AG09319 (cell line): ENCODE results near the gene GRK3.
"Not testable (repeated sequence)": the region's sequence is repeated elsewhere in the genome, so short reads cannot be mapped to it uniquely, and the experiment has no call there.

Experiments
- DNase-seq: peaks from one replicate; pipeline ENCODE4 v3.0.0-alpha.2; 2010; ENCODE audit warnings: low read depth; ENCODE audit errors: extremely low read depth
- TF ChIP-seq, protein P1 (sequence below): IDR thresholded peaks from 2 replicates; pipeline ENCODE4 v1.5.1; 2011; ENCODE audit warnings: low read depth, mild to moderate bottlenecking, inconsistent platforms, low read length, moderate library complexity

The GRK3 gene

DNA sequence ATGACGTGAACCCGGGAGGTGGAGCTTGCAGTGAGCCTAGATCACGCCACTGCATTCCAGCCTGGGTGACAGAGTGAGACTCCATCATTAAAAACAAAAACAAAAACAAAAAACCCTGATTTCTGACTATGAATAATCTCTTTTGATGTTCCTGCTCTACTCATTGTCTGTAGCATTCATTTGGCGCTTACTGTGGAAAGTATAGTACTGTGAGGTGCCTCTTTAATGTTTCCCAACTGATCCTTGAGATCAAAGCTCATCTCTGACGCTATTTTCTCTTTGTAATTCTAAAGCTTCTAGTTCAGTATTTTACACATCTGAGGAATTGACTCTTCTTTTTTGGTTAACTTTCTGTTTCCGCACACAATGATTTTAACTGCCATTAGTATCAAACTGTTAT is 60.0 kb downstream of the GRK3 start:
- TF ChIP-seq, protein P1, sequence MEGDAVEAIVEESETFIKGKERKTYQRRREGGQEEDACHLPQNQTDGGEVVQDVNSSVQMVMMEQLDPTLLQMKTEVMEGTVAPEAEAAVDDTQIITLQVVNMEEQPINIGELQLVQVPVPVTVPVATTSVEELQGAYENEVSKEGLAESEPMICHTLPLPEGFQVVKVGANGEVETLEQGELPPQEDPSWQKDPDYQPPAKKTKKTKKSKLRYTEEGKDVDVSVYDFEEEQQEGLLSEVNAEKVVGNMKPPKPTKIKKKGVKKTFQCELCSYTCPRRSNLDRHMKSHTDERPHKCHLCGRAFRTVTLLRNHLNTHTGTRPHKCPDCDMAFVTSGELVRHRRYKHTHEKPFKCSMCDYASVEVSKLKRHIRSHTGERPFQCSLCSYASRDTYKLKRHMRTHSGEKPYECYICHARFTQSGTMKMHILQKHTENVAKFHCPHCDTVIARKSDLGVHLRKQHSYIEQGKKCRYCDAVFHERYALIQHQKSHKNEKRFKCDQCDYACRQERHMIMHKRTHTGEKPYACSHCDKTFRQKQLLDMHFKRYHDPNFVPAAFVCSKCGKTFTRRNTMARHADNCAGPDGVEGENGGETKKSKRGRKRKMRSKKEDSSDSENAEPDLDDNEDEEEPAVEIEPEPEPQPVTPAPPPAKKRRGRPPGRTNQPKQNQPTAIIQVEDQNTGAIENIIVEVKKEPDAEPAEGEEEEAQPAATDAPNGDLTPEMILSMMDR = no peak
- no peak for DNase-seq

DNA sequence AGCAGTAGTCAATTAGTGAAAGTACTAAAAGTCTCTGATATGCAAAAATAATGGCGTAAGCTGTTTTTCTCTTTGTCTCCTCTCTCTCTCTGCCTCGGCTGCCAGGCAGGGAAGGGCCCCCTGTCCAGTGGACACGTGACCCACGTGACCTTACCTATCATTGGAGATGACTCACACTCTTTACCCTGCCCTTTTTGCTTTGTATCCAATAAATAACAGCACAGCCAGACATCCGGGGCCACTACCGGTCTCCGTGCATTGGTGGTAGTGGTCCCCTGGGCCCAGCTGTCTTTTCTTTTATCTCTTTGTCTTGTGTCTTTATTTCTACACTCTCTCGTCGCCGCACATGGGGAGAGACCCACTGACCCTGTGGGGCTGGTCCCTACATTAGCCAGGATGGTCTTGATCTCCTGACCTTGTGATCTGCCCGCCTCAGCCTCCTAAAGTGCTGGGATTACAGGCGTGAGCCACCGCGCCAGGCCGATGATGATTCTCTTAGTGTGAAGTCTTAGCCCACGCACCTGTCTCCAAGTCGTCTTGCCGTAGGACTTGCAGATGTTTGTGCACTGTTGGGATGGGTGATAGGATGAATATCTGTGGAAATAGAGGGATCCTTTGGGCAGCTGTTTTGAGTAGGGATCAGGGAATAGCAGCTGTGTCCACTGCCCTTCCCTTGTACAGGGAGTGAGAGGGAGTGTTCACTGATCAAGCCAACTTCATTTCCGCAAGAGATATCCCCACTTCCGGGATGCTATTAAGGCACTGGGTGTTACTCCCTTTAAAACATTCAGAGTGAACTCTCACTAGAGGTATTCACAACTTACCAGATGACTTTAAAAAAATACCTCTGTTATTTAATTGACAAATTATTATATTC is 61.5 kb downstream of the GRK3 start:
- not testable (repeated sequence) for DNase-seq

DNA sequence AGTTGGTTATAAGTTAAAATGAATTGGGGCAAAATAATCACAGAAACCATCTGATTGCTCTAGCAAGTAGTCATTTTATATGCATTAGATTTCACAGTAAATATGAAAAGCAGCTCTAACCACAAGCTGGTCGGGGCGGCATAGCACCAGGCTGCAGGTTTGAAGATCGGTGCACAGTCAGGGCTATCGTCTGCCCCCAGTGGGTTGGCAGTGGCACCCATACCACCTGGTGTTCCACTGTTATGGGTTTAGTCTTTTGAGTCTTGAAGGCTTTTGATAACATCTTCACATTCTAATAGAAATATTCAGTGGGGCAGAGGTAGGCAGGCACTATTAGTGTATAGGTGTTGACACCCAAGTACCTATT is 62.1 kb downstream of the GRK3 start:
- DNase-seq = no peak
- TF ChIP-seq, protein P1 = no peak

DNA sequence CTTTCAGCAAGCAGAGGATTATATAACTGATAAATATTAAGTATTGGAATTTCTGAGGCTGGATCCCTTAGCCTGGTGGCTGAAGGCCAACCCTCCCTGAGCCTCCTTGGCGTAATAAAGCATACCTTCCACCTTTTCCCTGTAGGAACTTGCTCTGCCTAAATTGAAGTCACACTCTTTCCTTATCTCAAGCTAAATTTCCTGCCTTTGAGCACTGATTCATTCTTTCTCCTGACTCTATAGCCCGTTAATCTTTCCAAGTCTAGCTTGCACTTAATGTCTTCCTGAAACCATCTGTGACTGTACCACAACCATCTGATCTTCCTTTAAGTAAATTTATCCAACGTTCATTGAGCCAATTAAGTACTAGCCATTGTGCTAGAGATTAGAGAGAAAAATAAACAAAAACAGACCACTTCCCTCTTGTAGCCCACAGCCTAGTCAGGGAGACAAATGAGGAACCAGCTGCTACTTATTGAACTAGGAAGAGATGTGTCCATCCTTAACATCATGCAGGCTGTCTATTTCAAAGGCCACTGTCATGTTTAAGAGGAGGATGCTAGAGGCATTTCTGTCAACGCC is 62.9 kb downstream of the GRK3 start:
- no peak for DNase-seq
- TF ChIP-seq, protein P1 = no peak

DNA sequence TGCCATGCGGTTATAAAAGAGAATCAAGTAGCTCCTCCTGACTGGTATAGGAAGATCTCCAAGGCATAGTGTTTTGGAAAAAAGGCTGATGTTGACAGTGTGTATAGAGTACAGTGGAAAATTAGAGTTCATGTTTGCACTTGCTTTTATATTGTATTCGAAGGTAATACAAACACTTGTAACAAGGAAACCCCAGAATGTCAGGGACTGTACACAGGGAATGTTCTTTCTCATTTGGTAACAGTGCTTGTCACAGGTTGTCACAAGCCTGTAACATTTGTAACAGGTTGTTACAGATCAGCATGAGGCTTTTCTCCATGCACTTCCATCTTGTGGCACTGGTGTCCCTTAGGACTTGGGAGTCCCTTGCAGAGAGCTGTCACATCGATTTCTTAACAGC is 64.0 kb downstream of the GRK3 start:
- TF ChIP-seq, protein P1 = no peak
- DNase-seq = no peak

DNA sequence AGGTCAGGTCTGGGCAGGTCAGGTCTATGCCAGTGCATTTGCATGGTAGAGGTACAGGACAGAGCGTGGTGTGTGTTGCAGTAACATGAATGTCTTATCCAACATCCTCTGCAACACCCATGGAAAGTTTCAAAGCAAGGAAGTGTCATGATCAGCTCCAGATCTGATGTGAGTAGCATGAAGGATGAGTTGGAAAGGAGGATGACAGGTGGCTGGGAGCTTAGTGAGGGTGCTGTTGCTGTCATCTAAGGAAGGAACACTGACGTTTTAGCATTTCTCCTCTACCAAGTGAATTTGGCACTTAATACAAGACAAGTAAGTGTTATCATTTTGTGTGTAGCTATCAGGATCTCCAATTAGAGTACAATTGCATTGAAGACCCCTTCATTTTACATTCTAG is 65.1 kb downstream of the GRK3 start:
- TF ChIP-seq, protein P1 = no peak
- no peak for DNase-seq

DNA sequence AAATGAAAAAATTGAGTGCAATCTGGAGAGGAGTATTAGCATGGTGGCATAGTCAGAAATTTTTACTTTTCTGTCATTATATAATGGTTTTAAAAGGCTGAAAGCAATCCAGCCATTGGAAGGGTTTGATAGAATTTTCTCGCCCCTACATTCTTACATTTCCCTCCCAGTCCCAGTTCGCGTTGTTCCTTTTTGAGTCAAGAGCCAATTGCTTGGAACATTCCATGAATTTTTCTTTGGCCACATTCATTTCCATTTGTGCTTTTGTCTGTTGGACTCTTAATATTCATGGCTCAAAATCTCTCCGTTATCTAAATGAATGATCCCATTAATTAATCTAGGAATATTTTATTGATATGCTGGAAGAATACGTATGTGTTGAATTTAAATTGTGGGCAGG is 66.0 kb downstream of the GRK3 start:
- TF ChIP-seq, protein P1 = no peak
- DNase-seq = no peak
